Stimulated activated CD4-positive, alpha-beta T cell treated with anti-CD3 and anti-CD28 coated beads, Interleukin-12 subunit alpha, Interleukin-12 subunit beta, amount 100 ng/mL, for 4 hours (primary cell): ENCODE data around the gene PTPRN2.

Experiments
- DNase-seq: peaks from one replicate; pipeline ENCODE4 v3.0.0-alpha.2; 2020

Gene PTPRN2

GRCh38 chr7:158097453-158098124 lies 490.0 kb downstream of the PTPRN2 start:
- DNase-seq, result no peak

- DNase-seq, result no peak
Observed at GRCh38 chr7:158097106-158097452, 490.5 kb downstream of the PTPRN2 start.

- DNase-seq, result no peak
Observed at GRCh38 chr7:158096582-158096981, 491.0 kb downstream of the PTPRN2 start.

GRCh38 chr7:158094671-158095226 lies 492.9 kb downstream of the PTPRN2 start:
- no peak for DNase-seq

- DNase-seq, result no peak
Observed at GRCh38 chr7:158094046-158094445, 493.6 kb downstream of the PTPRN2 start.

GRCh38 chr7:158093156-158093796 lies 494.3 kb downstream of the PTPRN2 start:
- no peak for DNase-seq

- no peak for DNase-seq
Observed at GRCh38 chr7:158087196-158087595, 500.4 kb downstream of the PTPRN2 start.

GRCh38 chr7:158085741-158086695 lies 501.6 kb downstream of the PTPRN2 start:
- DNase-seq, result no peak

GRCh38 chr7:158084555-158084954 lies 503.1 kb downstream of the PTPRN2 start:
- DNase-seq, result no peak

- DNase-seq, result no peak
Observed at GRCh38 chr7:158083526-158084310, 503.9 kb downstream of the PTPRN2 start.

GRCh38 chr7:158082761-158083160 lies 504.9 kb downstream of the PTPRN2 start:
- DNase-seq, result no peak

GRCh38 chr7:158080899-158081445 lies 506.7 kb downstream of the PTPRN2 start:
- no peak for DNase-seq

GRCh38 chr7:158077934-158078910 lies 509.4 kb downstream of the PTPRN2 start:
- DNase-seq, result no peak

GRCh38 chr7:158077151-158077840 lies 510.3 kb downstream of the PTPRN2 start:
- DNase-seq, result no peak

GRCh38 chr7:158076656-158077055 lies 511.0 kb downstream of the PTPRN2 start:
- no peak for DNase-seq

- no peak for DNase-seq
Observed at GRCh38 chr7:158076215-158076614, 511.4 kb downstream of the PTPRN2 start.

GRCh38 chr7:158075633-158076001 lies 512.0 kb downstream of the PTPRN2 start:
- no peak for DNase-seq

GRCh38 chr7:158074896-158075632 lies 512.6 kb downstream of the PTPRN2 start:
- DNase-seq, result no peak
